Measurements from ENCODE around the gene SLC66A2. TPM values are rescaled to one million over a fixed set of nuclear protein-coding genes. Genes with fewer than 3 reads are reported as not detected.

SLC66A2 gene
- total RNA-seq, 1 experiment from 2014 or later: 21.7 TPM

DNA sequence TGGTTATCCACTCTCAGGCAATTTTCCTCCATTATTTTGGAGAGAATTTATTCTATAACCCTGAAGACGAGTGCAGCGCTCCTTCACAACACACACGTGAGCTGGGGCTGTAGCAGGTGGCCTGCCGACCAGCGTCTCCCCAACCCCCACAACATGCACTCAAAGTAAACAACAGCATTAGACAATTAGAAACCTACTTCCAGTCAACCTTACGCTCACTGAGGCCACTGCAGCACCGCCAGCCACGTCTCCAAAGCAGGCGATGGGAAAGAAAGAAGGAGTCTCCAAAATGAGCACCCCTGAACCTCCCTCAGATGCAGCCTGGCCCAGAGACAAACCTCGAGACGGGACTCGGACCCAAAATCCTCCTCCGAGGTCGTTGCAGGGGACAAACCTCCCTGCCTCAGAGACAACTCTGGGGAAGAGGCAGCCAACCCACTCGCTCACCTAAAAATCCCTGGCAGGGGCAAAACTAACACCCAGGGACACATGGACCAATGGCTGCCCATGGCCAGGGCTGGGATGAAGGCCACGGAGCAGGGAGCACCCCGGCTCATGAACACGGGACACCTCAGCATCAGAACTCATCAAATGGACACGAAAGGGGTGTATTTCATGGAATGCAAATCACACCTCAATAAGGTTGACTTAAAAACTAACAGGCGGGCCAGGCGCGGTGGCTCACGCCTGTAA lies 2.6 kb downstream of the SLC66A2 start:
- Mint-ChIP-seq H3K4me1 (ENCODE audit: insufficient read depth, unreplicated experiment) (peaks cover 6% of the 10 kb centered on the region), H3K9me3 (ENCODE audit: unreplicated experiment) (no peaks in the 10 kb centered on the region), H3K4me3 (ENCODE audit: unreplicated experiment) (no peak overlapping the region), H3K27me3 (ENCODE audit: insufficient read depth, unreplicated experiment) (no peaks in the 10 kb centered on the region), H3K27ac (ENCODE audit: low read depth, unreplicated experiment) (no peak overlapping the region), H3K36me3 (ENCODE audit: insufficient read depth, unreplicated experiment) (peaks cover 14% of the 10 kb centered on the region)
- TF ChIP-seq, protein P1, sequence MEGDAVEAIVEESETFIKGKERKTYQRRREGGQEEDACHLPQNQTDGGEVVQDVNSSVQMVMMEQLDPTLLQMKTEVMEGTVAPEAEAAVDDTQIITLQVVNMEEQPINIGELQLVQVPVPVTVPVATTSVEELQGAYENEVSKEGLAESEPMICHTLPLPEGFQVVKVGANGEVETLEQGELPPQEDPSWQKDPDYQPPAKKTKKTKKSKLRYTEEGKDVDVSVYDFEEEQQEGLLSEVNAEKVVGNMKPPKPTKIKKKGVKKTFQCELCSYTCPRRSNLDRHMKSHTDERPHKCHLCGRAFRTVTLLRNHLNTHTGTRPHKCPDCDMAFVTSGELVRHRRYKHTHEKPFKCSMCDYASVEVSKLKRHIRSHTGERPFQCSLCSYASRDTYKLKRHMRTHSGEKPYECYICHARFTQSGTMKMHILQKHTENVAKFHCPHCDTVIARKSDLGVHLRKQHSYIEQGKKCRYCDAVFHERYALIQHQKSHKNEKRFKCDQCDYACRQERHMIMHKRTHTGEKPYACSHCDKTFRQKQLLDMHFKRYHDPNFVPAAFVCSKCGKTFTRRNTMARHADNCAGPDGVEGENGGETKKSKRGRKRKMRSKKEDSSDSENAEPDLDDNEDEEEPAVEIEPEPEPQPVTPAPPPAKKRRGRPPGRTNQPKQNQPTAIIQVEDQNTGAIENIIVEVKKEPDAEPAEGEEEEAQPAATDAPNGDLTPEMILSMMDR (IDR thresholded peaks at IDR 0.05; ENCODE audit: unreplicated experiment): no peak
- BruUV-seq (replicated peaks): no TSS peak
- ChIA-PET POLR2A (interaction anchor here (0.5 to 3.4 kb wide), 2 partner anchors 40 to 44 kb away, joined by 7 to 32 read pairs; partner anchors contain the start of gene TXNL4A), CTCF (interaction anchor here (0.7 to 1.8 kb wide), 2 partner anchors 11 to 308 kb away, joined by 3 to 6 read pairs; no protein-coding TSS in a partner anchor)
- intact Hi-C loops (cut with micrococcal nuclease): no loop called here
- DNase-seq (ENCODE audit: unreplicated experiment): no peak

DNA sequence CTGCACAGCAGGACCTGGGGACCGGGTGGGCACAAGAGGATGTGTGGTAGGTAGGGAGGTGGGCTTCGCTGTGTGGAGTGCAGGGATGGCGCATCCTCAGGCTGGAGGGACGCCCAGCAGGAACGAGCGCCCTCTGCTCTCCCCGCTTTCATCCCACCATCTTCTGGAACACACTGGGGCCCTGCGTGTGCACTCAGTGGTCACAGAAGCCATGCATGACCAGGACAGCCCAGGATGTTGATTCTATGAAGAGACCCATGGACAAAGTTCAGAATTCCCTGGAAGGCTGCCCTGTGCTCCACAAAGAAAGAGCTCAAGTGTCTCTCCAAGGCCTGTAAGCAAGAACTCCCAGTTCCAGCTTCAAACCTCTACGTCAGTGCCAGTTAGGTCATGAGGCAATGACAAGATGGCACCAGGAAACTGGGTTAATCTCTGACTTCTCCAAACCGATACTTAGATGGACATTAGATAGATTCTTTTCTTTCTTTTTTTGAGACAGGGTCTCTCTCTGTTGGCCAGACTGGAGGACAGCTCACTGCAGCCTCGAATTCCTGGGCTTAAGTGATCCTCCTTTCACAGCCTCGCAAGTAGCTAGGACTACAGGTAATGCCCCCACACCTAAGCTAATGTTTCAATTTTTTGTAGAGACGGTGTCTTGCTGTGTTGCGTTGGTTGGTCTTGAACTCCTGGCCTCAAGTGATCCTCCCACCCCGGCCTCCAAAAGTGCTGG lies 3.4 kb downstream of the SLC66A2 start:
- Mint-ChIP-seq H3K9me3 (ENCODE audit: unreplicated experiment) (no peaks in the 10 kb centered on the region), H3K4me1 (ENCODE audit: insufficient read depth, unreplicated experiment) (peaks cover 6% of the 10 kb centered on the region), H3K4me3 (ENCODE audit: unreplicated experiment) (no peak overlapping the region), H3K27me3 (ENCODE audit: insufficient read depth, unreplicated experiment) (no peaks in the 10 kb centered on the region), H3K36me3 (ENCODE audit: insufficient read depth, unreplicated experiment) (peaks cover 14% of the 10 kb centered on the region), H3K27ac (ENCODE audit: low read depth, unreplicated experiment) (no peak overlapping the region)
- BruUV-seq (replicated peaks): no TSS peak
- no peak for DNase-seq (ENCODE audit: unreplicated experiment)
- CTCF ChIA-PET: interaction anchor here (0.7 to 1.8 kb wide), 3 partner anchors 12 to 130 kb away, joined by 3 to 6 read pairs (median 3); no protein-coding TSS in a partner anchor
- POLR2A ChIA-PET: no interaction called here
- TF ChIP-seq, protein P1 (IDR thresholded peaks at IDR 0.05; ENCODE audit: unreplicated experiment): no peak
- intact Hi-C loops (cut with micrococcal nuclease): no loop called here

DNA sequence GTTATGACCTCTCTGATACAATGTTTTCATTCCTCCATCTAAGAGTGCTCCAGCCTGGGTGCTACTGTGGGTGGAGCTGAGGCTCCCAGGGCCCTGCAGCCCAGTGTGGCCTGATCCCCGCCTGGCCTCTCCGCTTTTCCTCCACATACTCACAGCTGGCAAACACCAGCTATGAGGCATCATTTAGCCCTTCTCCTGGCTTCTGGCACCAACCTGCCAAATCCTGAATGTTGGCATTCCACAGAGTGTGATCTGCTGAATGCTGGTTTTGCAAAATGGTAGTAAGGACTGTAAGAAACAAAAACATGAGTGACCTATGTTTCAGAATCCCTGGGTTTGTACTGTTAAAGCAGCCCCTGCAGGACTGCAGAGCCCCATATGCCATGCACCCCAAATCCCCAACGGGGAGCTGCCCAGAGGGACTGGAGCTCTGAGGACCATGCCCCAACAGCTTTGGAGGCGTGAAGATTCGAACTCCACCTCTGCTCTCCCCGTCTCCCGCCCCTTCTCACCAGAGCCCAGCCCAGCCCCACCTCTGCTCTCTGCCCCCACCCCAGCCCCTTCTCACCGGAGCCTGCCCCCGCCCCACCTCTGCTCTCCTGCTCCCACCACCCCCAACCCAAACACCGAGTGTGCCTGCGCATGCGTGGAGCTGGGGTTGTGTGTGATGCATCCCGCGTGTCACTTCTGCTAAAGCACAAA lies 4.2 kb downstream of the SLC66A2 start:
- no TSS peak for BruUV-seq (replicated peaks)
- DNase-seq (ENCODE audit: unreplicated experiment): no peak
- intact Hi-C loops (cut with micrococcal nuclease): no loop called here

More for the DNA sequence above, 4.2 kb downstream of the SLC66A2 start:
- Mint-ChIP-seq H3K9me3 (ENCODE audit: unreplicated experiment) (no peaks in the 10 kb centered on the region), H3K4me3 (ENCODE audit: unreplicated experiment) (no peak overlapping the region), H3K27ac (ENCODE audit: low read depth, unreplicated experiment) (no peak overlapping the region), H3K36me3 (ENCODE audit: insufficient read depth, unreplicated experiment) (peaks cover 21% of the 10 kb centered on the region), H3K27me3 (ENCODE audit: insufficient read depth, unreplicated experiment) (no peaks in the 10 kb centered on the region), H3K4me1 (ENCODE audit: insufficient read depth, unreplicated experiment) (peaks cover 6% of the 10 kb centered on the region)
- TF ChIP-seq, protein P1 (IDR thresholded peaks at IDR 0.05; ENCODE audit: unreplicated experiment): no peak
- POLR2A ChIA-PET: no interaction called here
- CTCF ChIA-PET: interaction anchor here (0.6 to 0.8 kb wide), 4 partner anchors 83 to 531 kb away, joined by 3 read pairs; no protein-coding TSS in a partner anchor
